CD4-positive, alpha-beta T cell treated with Interleukin-4 for 4 hours (primary cell): ENCODE results near the gene TMEM217.
"Not testable (repeated sequence)": the region's sequence is repeated elsewhere in the genome, so short reads cannot be mapped to it uniquely, and the experiment has no call there.

Experiments
- DNase-seq: peaks from one replicate; pipeline ENCODE4 v3.0.0-alpha.2; 2020

The TMEM217 gene

DNA sequence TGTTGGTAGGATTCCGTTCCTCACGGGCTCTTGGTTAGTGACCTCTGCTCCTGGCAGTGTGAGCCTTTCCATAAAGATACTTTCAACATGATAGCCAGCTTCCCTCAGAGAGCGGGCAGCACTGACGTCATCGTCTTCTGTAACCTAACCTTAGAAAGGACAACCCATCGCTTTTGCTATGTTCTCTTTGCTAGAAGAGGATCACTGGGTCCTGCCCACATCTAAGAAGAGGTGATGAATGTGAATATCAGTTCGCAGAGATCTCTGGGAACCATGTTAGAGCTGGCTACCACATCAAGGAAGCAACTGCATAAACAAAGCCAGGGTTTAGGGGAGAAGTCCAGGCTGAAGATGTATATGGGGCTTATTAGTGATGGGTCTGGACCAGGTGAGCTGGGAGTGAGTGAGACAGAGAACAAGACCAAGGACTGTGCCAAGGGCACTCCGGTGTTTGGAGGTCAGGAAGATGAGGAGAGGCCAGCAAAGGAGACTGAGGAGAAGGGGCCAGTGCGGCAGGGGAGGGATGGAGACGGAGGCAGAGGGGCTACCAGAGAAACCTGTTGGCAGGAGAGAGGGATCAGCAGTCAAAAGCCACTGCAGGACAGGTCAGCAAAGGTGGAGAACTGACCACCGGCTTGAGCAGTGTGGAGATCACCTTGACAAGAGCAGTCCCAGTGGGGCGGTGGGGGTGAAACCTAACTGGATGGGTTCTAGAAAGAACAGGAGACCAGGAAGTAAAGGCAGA, 48.3 kb downstream of the TMEM217 start:
- DNase-seq = peak; percentile 85

DNA sequence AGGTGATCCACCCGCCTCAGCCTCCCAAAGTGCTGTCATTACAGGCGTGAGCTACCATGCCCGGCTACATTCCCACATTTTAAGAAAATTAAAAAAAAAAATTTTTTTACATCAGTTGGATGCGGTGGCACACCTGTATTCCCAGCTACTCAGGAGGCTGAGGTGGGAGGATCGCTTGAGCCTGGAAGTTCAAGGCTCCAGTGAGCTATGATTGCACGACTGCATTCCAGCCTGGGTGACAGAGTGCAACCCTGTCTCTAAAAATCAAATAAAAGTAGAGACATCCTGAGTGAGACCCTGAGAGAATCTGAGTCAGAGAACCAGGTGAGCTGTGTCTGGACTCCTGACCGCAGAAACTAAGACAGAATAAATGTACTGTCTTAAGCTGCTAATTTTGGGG, 49.2 kb downstream of the TMEM217 start:
- DNase-seq = no peak

DNA sequence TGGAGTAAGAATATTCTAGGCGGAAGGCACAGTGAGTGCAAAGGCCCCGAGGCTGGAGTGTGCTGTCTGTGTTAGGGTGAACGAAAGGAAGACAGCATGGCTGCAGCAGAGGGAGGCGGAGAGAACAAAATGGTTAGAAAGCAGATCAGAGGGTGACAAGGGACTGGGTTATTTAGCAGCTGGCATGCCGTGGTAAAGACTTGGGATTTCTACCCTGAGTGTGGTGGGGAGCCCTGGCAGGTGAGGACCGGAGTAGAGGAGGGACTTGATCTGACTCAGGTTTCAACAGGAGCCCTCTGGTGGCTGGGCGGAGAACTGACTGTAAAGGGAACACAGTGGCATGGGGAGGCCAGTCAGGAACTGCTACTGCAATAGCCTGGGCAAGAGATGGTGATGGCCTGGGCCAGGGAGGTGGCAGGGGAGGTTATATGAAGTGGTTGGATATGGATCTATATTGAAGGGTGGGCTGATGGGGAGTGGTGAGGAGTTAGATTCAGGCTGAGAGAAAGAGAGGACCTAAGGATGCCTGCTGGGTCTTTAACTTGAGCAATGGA, 50.0 kb downstream of the TMEM217 start:
- peak; percentile 91 for DNase-seq

DNA sequence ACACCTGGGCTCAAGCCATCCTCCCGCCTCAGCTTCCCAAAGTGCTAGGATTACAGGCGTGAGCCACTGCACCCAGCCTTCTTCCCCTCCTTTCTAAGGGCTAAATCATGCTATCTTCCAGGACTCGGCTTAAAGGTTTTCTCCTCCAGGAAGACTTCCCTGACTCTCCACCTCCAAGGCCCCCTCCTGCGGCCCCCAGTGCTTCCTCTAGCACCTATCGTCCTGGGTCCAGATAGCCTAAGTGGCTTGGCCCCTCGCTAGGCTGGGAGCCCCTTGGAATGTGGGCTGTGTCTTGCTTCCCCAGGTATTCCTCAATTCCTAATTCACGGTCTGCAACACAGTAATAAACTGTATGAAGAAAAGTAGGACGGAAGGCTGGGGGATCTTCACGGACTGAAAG, 51.3 kb downstream of the TMEM217 start:
- no peak for DNase-seq

DNA sequence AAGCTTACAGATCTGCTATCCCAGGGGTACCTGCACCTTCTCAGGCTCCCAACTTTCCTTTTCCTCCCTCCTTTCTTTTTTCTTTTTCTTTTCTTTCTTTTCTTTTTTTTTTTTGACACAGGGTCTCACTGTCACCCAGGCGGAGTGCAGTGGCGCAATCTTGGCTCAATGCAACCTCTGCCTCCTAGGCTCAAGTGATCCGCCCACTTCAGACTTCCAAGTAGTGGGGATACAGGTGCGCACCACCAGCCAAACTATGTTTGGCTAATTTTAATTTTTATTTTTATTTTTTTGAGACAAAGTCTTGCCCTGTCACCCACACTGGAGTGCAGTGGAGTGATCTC, 52.0 kb downstream of the TMEM217 start:
- no peak for DNase-seq

DNA sequence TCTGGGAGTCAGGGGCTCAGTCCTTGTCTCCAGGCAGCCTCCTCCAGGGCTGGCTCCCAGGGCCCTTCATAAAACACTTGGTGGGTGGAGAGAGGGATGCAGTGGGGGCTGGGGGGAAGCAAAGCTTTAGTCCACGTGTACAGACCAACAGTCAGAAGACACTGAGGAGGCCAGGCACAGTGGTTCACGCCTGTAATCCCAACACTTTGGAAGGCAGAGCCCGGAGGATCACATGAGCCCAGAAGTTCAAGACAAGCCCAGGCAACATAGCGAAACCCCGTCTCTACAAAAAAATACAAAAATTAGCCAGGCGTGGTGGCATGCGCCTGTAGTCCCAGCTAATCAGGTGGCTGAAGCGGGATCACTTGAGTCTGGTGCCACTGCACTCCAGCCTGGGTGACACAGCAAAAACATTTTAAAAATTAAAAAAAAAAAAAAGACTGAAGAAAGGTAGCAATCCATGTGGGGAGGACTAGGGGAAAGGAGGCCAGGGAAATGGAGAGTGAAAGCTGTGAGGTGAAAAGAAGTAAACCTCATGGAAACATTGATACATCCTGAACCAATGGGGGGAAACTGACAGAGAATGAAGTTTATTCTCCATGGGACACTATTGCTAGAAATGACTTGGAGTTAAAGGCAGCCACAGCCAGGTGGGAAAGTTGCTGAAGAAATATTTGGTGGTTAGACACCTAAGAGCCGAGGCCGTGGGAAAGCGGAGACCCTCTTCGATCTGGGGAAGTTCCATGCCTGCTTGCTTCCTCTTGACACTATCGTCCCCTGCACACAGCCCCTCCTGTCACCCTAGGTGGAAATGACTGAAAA, 52.6 kb downstream of the TMEM217 start:
- no peak for DNase-seq

DNA sequence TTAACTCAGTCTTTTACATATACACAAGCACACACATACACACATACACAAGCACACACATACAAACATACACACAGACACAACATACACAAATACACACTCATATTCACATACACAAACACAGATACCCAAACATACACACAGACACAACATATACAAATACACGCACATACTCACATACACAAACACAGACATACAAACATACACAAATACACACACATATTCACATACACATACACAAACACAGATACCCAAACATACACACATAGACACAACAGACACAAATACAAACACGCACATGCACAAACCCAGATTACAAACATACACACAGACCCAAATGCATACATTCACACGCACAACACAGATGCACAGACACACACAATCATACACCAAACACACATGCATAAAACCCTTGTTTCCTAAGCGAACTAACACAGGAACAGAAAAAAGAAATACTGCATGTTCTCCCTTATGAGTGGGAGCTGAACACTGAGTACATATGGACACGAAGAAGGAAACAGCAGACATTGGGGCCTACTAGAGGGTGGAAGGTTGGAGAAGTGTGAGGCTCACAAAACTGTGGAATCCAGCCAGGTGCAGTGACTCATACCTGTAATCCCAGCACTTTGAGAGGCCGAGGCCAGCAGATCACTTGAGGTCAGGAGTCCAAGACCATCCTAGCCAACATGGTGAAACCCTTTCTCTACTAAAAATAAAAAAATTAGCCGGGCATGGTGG, 53.8 kb downstream of the TMEM217 start:
- no peak for DNase-seq

DNA sequence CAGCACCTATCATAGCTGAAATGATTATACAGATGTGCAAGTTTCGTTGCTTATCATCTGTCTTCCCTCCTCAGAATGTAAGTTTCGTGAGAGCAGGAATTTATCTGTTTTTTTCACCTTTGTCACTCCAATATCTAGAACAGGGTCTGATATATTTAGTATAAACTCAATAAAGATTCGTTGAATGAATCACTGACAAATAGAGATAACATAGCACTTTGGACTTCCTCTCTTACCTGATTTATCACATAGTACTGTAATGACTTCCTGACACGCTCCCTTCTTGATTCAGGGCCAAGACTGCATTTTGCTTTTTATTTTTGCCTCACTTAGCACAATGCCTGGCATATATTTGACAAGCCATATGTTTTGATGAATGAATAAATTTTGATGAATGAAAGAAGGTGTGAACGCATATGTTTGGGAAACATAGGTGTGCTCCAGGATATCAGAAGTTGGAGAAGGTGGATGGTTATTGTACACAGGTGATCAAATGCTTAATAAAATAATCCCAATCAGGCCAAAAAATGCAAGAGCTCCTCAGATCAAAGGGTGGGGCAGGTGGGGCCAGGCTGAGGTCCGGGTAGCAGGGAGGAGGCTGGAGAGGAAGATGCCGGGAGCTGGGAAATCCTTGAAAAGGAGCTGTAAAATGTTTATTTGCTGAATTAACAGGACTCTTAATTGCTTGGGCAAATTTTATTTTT, 55.0 kb downstream of the TMEM217 start:
- peak; percentile 40 for DNase-seq

DNA sequence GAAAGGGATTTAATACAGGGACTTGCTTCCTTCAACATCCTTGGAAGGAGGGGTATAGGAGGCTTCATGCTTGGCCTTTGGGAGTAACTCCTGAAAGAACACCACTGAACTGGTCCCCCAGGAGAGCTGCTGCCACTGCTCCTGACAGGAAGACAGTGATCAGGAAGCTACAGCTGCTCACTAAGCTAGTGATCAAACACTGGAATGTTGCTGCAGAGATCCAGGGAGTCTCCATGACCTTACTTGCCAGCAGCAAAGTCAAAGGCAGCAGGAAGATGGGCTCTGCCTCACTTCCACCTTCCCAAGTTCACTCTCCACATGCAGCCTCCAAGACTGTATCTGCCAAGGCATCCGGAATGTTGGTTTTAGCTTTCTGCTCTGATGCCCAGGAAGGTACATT, 56.2 kb downstream of the TMEM217 start:
- DNase-seq = no peak

DNA sequence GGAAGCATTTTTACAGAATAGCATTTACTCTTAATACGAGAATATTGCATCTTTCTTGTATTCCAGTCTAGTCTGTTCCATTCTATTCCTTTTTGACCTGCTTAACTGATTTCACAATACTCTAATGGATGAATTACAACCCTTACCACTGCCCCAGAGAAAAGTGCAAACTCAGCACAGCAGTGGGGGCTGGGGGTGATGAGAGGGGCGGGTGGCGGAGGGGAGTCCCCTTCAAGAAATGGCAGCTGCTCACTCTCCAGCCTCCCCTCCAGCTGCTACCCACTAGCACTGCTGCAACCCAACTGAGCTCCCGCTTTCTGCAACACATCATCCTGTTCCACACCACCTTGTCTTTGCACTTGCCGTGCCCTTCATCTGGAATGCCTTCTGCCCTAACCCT, 57.9 kb downstream of the TMEM217 start:
- DNase-seq = no peak

DNA sequence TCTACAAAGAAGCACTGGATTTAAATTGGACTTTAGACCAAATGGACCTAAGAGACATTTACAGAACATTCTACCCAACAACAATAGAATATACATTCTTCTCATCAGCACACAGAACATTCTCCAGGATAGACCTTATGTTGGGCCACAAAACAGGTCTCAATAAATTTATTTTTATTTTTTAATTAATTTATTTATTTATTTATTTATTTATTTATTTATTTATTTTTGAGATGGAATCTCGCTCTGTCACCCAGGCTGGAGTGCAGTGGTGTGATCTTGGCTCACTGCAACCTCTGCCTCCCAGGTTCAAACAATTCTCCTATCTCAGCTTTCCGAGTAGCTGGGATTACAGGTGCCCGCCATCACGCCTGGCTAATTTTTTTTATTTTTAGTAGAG, 61.5 kb downstream of the TMEM217 start:
- DNase-seq = not testable (repeated sequence)

DNA sequence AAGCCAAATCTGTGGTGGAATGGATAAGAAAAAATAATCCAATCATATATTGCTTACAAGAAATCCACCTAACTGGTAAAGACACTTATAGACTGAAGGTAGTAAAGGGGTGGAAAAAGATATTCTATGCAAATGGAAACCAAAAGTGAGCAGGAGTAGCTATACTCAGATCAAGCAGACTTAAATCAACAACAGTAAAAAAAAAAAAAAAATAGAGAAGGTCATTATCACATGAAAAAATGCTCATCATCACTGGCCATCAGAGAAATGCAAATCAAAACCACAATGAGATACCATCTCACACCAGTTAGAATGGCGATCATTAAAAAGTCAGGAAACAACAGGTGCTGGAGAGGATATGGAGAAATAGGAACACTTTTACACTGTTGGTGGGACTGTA, 63.1 kb downstream of the TMEM217 start:
- not testable (repeated sequence) for DNase-seq

DNA sequence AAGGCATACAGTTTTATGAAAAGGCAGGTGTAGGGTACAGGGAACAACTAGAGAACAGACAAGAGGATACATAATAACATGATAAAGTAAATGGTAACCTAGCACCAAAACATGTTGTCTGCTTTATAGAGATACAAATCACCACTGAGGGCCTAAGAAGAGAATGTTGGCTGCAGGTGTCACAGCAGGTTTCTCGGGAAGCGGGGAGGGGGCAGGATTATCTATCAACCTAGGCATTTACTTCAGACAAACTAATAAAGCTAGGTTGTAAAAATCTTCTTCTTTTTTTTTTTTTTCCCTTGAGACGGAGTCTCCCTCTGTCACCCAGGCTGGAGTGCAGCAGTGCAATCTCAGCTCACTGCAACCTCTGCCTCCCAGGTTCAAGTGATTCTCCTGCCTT, 65.3 kb downstream of the TMEM217 start:
- no peak for DNase-seq

DNA sequence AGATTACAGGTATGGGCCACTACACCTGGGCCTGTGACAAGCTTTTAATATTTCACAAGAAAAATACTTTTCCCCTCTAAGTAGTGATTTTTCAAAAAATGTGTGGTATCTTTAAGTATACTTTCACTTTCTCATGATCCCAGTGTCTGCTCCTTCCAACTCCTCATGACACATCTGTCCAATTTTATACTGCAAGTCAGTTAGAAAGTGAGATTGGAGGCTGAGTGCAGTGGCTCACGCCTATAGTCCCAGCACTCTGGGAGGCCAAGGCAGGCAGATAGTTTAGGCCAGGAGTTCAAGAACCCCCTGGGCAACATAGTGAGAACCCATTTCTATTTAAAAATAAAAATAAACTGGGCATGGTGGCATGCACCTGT, 67.8 kb downstream of the TMEM217 start:
- DNase-seq = no peak

DNA sequence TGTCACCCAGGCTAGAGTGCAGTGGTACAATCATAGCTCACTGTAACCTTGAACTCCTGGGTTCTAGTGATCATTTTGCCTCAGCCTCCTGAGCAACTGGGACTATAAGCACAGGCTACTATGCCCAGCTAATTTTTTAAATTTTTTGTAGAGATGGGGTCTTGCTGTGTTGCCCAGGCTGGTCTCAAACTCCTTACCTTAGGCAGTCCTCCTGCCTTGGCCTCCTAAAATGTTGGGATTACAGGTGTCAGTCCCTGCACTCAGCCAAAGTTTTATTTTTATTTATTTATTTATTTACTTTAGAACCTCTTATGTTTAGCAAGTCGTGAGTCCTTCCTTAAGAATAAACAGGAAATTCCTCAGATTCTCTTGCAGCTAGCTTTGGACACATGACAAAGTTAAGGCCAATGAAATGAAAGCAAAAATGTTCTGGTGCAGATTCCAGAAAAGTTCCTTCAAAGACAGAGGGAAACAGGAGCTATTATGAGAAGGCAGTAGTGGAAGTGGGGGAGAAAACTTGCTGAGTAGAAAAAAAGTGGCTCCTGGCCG, 68.9 kb downstream of the TMEM217 start:
- no peak for DNase-seq

DNA sequence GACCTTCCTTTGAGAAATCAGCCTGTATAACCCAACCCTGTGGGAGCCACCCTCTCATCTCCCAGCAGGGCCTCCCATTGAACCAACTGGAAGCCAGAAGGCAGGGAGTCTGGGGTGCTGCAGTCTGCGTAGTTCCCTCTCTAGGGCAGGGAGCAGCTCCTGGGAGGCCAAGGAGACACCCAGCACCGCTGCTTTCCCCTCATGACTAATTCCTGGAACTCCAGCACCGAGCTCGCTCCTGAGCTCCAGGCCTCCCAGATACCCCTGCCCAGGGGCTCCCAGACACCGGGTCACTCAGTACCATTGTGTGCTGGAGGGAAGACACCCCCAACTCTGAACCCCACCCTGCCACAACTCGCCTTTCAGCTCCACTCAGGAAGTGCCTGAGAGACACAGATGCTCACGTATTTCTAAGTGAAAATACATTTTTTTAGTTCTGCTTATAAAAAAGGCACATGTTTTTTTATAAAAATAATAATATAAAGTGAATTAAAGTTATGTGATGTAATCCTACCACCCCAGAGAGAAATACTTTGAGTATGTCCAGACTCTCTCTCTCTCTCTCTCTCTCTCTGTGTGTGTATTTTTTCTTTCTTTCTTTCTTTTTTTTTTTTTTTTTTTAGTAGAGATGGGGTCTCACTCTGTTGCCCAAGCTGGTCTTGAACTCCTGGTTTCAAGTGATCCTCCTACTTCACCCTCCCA, 70.5 kb downstream of the TMEM217 start:
- no peak for DNase-seq

DNA sequence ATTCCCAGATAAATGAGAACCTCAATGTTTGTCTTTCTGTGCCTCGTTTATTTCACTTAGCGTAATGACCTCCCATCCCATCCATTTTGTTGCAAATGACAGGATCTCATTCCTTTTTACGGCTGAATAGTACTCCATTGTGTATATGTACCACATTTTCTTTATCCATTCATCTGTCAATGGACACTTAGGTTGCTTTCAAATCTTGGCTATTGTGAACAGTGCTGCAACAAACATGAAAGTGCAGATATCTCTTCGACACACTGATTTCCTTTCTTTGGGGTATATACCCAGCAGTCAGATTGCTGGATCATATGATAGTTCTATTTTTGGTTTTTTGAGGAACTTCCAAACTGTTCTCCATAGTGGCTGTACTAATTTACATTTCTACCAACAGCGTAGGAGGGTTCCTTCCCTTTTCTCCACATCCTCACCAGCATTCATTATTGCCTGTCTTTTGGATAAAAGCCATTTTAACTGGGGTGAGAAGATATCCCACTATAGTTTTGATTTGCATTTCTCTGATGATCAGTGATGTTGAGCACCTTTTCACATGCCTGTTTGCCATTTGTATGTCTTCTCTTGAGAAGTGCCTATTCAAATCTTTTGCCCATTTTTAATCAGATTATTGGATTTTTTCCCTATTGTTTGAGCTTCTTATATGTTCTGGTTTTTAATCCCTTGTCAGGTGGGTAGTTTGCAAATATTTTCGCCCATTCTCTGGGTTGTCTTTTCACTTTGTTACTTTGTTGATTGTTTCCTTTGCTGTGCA, 71.8 kb downstream of the TMEM217 start:
- not testable (repeated sequence) for DNase-seq

DNA sequence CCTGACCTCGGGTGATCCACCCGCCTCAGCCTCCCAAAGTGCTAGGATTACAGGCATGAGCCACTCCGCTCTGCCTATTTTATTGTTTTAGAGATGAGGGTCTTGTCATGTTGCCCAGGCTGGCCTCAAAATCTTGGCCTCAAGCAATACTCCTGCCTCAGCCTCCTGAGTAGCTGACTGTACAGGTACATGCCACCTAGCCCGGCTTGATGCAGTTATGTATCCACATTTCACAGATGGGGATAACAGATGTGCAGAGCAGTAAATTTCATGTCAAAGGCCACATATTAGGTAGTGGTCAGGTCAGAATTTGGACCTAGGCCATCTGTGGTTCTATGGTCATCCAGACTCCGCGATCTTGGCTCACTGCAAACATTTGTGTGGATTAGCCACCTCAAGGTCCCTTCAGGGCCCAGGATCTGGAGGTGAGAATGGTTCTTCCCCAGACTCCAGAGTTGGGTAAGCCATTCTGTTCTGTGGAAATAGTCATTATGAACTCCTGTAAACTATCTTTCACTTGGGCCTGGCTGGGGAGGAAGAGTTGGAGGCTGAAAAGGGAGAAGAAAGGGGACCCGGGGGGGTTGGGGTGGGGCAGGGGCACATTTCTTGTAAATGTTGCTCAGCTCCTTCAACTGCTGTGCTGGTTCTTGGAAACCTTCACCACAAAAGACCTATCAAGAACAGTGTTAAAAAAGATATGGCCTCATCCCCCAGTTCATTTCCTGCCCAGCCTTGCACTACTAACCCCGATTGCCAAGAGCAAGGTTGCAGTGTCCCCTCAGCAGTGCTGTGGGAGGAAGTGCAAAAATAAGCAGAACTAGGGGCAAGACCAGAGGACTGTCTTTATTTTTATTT, 75.0 kb downstream of the TMEM217 start:
- DNase-seq = peak; percentile 88

DNA sequence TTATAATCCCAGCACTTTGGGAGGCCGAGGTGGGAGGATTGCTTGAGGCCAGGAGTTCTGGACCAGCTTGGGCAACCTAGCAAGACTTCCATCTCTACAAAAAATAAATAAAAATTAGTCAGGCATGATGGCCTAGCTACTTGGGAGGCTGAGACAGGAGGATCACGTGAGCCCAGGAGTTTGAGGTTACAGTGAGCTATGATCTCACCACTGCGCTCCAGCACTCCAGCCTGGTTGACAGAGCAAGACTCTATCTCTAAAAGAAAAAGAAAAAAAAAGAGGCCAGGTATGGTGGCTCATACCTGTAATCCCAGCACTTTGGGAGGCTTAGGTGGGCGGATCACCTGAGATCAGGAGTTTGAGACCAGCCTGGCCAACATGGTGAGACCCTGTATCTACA, 77.3 kb downstream of the TMEM217 start:
- not testable (repeated sequence) for DNase-seq

DNA sequence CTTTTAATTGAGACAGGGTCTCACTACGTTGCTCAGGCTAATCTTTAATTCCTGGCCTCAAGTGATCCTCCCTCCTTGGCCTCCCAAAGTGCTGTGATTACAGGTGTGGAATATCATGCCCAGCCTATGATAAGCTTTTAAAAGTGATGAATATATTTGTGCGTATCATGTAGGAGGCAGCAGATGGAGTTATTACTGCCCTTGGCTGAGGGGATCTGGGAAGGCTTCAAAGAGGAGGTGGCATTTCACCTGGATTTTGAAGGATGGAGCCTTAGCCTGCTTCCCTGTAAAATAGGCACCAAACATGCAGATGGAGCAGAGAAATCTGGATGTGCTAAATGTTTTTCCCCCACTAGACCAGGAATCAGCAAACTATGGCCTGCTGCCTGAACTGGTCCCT, 77.9 kb downstream of the TMEM217 start:
- DNase-seq = no peak
